ENCODE results near the gene KPNA1. TPM values are rescaled to one million over a fixed set of nuclear protein-coding genes. Genes with fewer than 3 reads are reported as not detected.
A peak's percentile ranks its signal among the peaks of the same experiment; 100 is the strongest.

Gene KPNA1
- polyA plus RNA-seq (2011; rRNA removed), result 81.8 and 86.6 TPM in 2 replicates
- polyA plus RNA-seq (2012; cell fraction: cytosol; rRNA removed), result 19.6 and 25.4 TPM in 2 replicates
- polyA plus RNA-seq (2012; cell fraction: nucleus; rRNA removed), result 14.9 and 20.9 TPM in 2 replicates
- 48.1 to 50.7 TPM (median 48.9 TPM) in 3 replicates for polyA plus RNA-seq (2017; fragmentation: RNase III; extraction: RNeasy Plus Mini Kit Qiagen cat#74134 plus additional on column Dnase treatment)
- polyA minus RNA-seq (2011; rRNA and poly(A)+ RNA removed), result 56.5 and 78.2 TPM in 2 replicates

DNA sequence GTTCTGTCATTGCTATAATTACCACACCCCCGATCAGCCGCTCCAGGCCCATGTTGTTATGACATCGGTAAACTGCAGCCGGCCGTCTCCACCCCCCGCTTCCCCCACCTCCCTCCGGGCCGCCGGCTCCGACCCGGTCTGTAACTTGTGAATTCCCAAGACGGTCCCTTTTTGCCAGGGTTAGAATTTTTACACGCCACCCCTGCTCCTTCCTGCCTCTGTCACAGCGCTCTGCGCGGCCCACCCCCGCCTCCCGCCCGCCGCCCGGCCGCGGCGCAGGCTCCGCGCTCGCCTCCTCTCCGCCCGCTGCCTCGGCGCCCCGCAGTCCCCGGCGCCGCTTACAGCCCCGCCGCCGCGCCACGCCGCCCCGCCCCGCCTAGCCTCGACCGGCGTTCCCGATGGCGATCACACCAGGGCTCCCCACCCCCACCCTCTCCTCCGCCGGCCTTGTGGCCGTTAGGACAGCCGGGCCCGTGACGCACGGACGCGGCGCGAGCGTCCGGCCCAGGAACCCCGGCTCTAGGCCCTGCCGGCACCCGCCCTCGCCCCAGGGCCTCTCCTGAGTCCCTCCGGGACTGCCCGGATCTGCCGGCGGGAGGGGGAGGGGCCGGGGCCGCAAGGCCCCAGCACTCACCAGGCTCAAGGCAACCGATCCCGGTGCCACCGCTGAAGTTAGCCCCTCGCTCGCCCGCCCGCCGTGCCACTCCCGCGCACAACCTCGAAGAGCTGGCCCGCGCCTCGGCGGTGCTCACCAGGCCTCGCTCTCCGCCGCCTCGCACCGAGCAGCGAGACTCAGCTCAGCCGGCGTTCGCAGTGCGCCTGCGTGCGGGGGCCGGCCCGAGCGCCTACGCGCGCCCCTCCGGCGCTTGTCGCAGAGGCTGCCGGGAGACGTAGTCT lies at the start of gene KPNA1:
Gene KPNA1, minus strand, starts transcription at position 817 of the 897 bp plus-strand sequence. CDS start 18,374 bp downstream, outside the sequence.
- TF ChIP-seq MYC (IDR thresholded peaks at IDR 0.05; ENCODE audit: borderline replicate concordance, low read length), result no peak
- 0 out of 2 replicates have a peak, but pooled peaks have one; percentile 18 for TF ChIP-seq PBX3 (IDR thresholded peaks at IDR 0.05)
- no peak for TF ChIP-seq HEYL (CRISPR knock-in tag; IDR thresholded peaks at IDR 0.05)
- TF ChIP-seq, protein P1, sequence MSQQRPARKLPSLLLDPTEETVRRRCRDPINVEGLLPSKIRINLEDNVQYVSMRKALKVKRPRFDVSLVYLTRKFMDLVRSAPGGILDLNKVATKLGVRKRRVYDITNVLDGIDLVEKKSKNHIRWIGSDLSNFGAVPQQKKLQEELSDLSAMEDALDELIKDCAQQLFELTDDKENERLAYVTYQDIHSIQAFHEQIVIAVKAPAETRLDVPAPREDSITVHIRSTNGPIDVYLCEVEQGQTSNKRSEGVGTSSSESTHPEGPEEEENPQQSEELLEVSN (IDR thresholded peaks at IDR 0.05; ENCODE audit: borderline replicate concordance, low read depth), result peak; percentile 80; the same call in 1 of the 2 replicates
- TF ChIP-seq BCL3 (IDR thresholded peaks at IDR 0.05), result peak; percentile 89; the same call in 2 of the 3 replicates
- TF ChIP-seq TFCP2L1 (CRISPR knock-in tag; IDR thresholded peaks at IDR 0.05), result 0 out of 2 replicates have a peak, but pooled peaks have one; percentile 48
- TF ChIP-seq JUN (IDR thresholded peaks at IDR 0.05), result peak in 1 of 2 experiments; percentile 90; a peak in 3 of 5 replicates
- no peak for TF ChIP-seq TP53 (CRISPR knock-in tag; IDR thresholded peaks at IDR 0.05)
- TF ChIP-seq HOXB5 (CRISPR knock-in tag; IDR thresholded peaks at IDR 0.05), result no peak
- TF ChIP-seq KDM1A (IDR thresholded peaks at IDR 0.05; ENCODE audit: low read depth), result no peak
- TF ChIP-seq CEBPB (IDR thresholded peaks at IDR 0.05), result no peak; a peak in 1 of 4 replicates
- peak; percentile 92; the same call in 1 of the 2 replicates for TF ChIP-seq HMGXB4 (CRISPR knock-in tag; IDR thresholded peaks at IDR 0.05; ENCODE audit: borderline replicate concordance)
- no peak for TF ChIP-seq RAD21 (conservative IDR thresholded peaks at IDR 0.05 in 1 of 2, IDR thresholded peaks at IDR 0.05 in 1 of 2)
- TF ChIP-seq ZSCAN20 (CRISPR knock-in tag; IDR thresholded peaks at IDR 0.05), result no peak
- no peak for TF ChIP-seq USF2 (IDR thresholded peaks at IDR 0.05)
- TF ChIP-seq ZC3H11A (IDR thresholded peaks at IDR 0.05), result no peak
- no peak for TF ChIP-seq CTCF (IDR thresholded peaks at IDR 0.05)
- TF ChIP-seq FOSL2 (IDR thresholded peaks at IDR 0.05), result no peak
- TF ChIP-seq FOSL2 (CRISPR knock-in tag; IDR thresholded peaks at IDR 0.05), result no peak
- TF ChIP-seq ZFP36 (IDR thresholded peaks at IDR 0.05; ENCODE audit: borderline replicate concordance, partially characterized antibody), result no peak
- no peak for TF ChIP-seq HOXB13 (CRISPR knock-in tag; IDR thresholded peaks at IDR 0.05; ENCODE audit: low read depth)
- no peak for TF ChIP-seq NR3C1 (IDR thresholded peaks at IDR 0.05)
- peak; percentile 93 for TF ChIP-seq POLR2A (IDR thresholded peaks at IDR 0.05; ENCODE audit: low read length)
- TF ChIP-seq MAX (IDR thresholded peaks at IDR 0.05), result peak; percentile 74; the same call in 1 of the 2 replicates
- TF ChIP-seq ZNF302 (CRISPR knock-in tag; IDR thresholded peaks at IDR 0.05), result no peak
- no peak for TF ChIP-seq MAZ (IDR thresholded peaks at IDR 0.05; ENCODE audit: borderline replicate concordance, low read depth, low read length)
- peak; percentile 89 for TF ChIP-seq PHF8 (IDR thresholded peaks at IDR 0.05; ENCODE audit: borderline replicate concordance, low read depth)
- Histone ChIP-seq H3K4me1 (peaks cover 35% of the 10 kb centered on the region; the same call in 2 of the 3 replicates), H3K9me3 (no peaks in the 10 kb centered on the region), H3K27ac (peak within 1 kb of the TSS; percentile 91 to 100), H3K4me3 (peak within 1 kb of the TSS; percentile 72), H3K4me2 (peak within 1 kb of the TSS; percentile 92)
- ChIA-PET POLR2A (interaction anchor here (0.7 to 1.1 kb wide), 9 partner anchors 9 to 165 kb away, joined by 3 to 9 read pairs (median 4); partner anchors contain the start of genes DTX3L, PARP9 and WDR5B), CTCF (interaction anchor here (0.9 to 1.4 kb wide), 2 partner anchors 56 to 130 kb away, joined by 3 read pairs; partner anchors contain the start of gene FAM162A)
- peak; percentile 94 to 98 for ATAC-seq
- FAIRE-seq, result no peak
- DNase-seq (ENCODE audit: low read depth in 1 of 2, low spot score in 1 of 2), result peak; percentile 88 to 90
- under 1% methylated on average over 22 of the region's 109 CpGs for WGBS (ENCODE audit: missing lambda C conversion rate)
